ENCODE data around the gene SMYD1. TPM values are rescaled to one million over a fixed set of nuclear protein-coding genes. Genes with fewer than 3 reads are reported as not detected.

The SMYD1 gene
- total RNA-seq, 3 donors from 2014 or later (not counting 1 experiment from before 2014, with no cell fraction given), result not detected

GRCh38 chr2:88161446-88162244 is 94.0 kb downstream of the SMYD1 start:
- ATAC-seq (no peak), DNase-seq (no peak)
- Mint-ChIP-seq H3K27me3 (ENCODE audit: low read depth in 2 of 2) (peaks cover 4 to 16% of the 10 kb centered on the region in 2 donors), H3K9me3 (no peaks in the 10 kb centered on the region), H3K4me1 (no peaks in the 10 kb centered on the region), H3K4me3 (no peak overlapping the region), H3K36me3 (no peaks in the 10 kb centered on the region), H3K27ac (no peak overlapping the region)
- H3K27me3 ChIP-seq (ENCODE audit: control insufficient read depth, insufficient read depth, low read length), result no peaks in the 10 kb centered on the region
- no peak overlapping the region for H3K27ac ChIP-seq (ENCODE audit: low read length)
- no peaks in the 10 kb centered on the region for H3K9me3 ChIP-seq (ENCODE audit: control insufficient read depth, insufficient read depth, low read length)
- no peaks in the 10 kb centered on the region for H3K36me3 ChIP-seq (ENCODE audit: control insufficient read depth, insufficient read depth, low read length)
- H3K4me3 ChIP-seq (ENCODE audit: low read length), result no peak overlapping the region
- no peaks in the 10 kb centered on the region for H3K4me1 ChIP-seq (ENCODE audit: control insufficient read depth, insufficient read depth, low read length)
- WGBS (ENCODE audit: insufficient coverage), result 86% methylated on average over 10 of the region's 11 CpGs
- intact Hi-C loops (cut with micrococcal nuclease), result no loop called here
- TF ChIP-seq CTCF (IDR thresholded peaks at IDR 0.05), result no peak

Other genes starting within 250 kb of the SMYD1 start
- 1 to 10 TPM in 2 of 3 donors, under 1 TPM in 1; 0.66 to 7.0 (median 1.8) TPM for gene RGPD2, start 242.0 kb upstream of the SMYD1 start, total RNA-seq
- gene RNU2-63P, start 51.3 kb upstream of the SMYD1 start, total RNA-seq, result 100 to 1,000 TPM in 1 of 3 donors, 10 to 100 TPM in 2; 46.9 to 117 (median 48.3) TPM
- 10 to 100 TPM in 2 of 3 donors, 1 to 10 TPM in 1; 9.0 to 17.0 (median 10.5) TPM for gene KRCC1, start 12.0 kb upstream of the SMYD1 start, total RNA-seq
- not detected for gene FABP1, start 60.2 kb downstream of the SMYD1 start, total RNA-seq
- gene THNSL2, start 102.5 kb downstream of the SMYD1 start, total RNA-seq, result 1 to 10 TPM; 1.2 to 4.6 (median 2.4) TPM

Measured in natural killer cell (primary cell).